ENCODE results near the gene OSBPL3.

OSBPL3 gene

GRCh38 chr7:24862461-24862860 is 117.5 kb downstream of the OSBPL3 start:
- DNase-seq (ENCODE audit: low spot score), result no peak

- DNase-seq (ENCODE audit: low spot score), result no peak
These were observed 118.6 kb downstream of the OSBPL3 start for GRCh38 chr7:24861336-24861735.

- DNase-seq (ENCODE audit: low spot score), result no peak
These were observed 119.4 kb downstream of the OSBPL3 start for GRCh38 chr7:24860611-24861010.

- DNase-seq (ENCODE audit: low spot score), result no peak
These were observed 121.6 kb downstream of the OSBPL3 start for GRCh38 chr7:24858108-24858977.

GRCh38 chr7:24857623-24858022 is 122.4 kb downstream of the OSBPL3 start:
- DNase-seq (ENCODE audit: low spot score), result no peak

- DNase-seq (ENCODE audit: low spot score), result no peak
These were observed 125.1 kb downstream of the OSBPL3 start for GRCh38 chr7:24854866-24855265.

- DNase-seq (ENCODE audit: low spot score), result no peak
These were observed 128.2 kb downstream of the OSBPL3 start for GRCh38 chr7:24851786-24852185.

GRCh38 chr7:24848878-24849277 is 131.1 kb downstream of the OSBPL3 start:
- no peak for DNase-seq (ENCODE audit: low spot score)

GRCh38 chr7:24847754-24848153 is 132.2 kb downstream of the OSBPL3 start:
- DNase-seq (ENCODE audit: low spot score), result no peak

GRCh38 chr7:24843821-24844434 is 136.1 kb downstream of the OSBPL3 start:
- no peak for DNase-seq (ENCODE audit: low spot score)

- no peak for DNase-seq (ENCODE audit: low spot score)
These were observed 137.3 kb downstream of the OSBPL3 start for GRCh38 chr7:24842449-24843241.

GRCh38 chr7:24842029-24842428 is 137.9 kb downstream of the OSBPL3 start:
- DNase-seq (ENCODE audit: low spot score), result no peak

- no peak for DNase-seq (ENCODE audit: low spot score)
These were observed 139.4 kb downstream of the OSBPL3 start for GRCh38 chr7:24840563-24840962.

GRCh38 chr7:24836084-24836483 is 143.9 kb downstream of the OSBPL3 start:
- no peak for DNase-seq (ENCODE audit: low spot score)

GRCh38 chr7:24835643-24836042 is 144.3 kb downstream of the OSBPL3 start:
- no peak for DNase-seq (ENCODE audit: low spot score)

GRCh38 chr7:24834128-24834798 is 145.7 kb downstream of the OSBPL3 start:
- no peak for DNase-seq (ENCODE audit: low spot score)

GRCh38 chr7:24833549-24833948 is 146.4 kb downstream of the OSBPL3 start:
- no peak for DNase-seq (ENCODE audit: low spot score)

- DNase-seq (ENCODE audit: low spot score), result no peak
These were observed 148.7 kb downstream of the OSBPL3 start for GRCh38 chr7:24831240-24831639.

GRCh38 chr7:24830440-24831050 is 149.4 kb downstream of the OSBPL3 start:
- DNase-seq (ENCODE audit: low spot score), result no peak

- no peak for DNase-seq (ENCODE audit: low spot score)
These were observed 150.2 kb downstream of the OSBPL3 start for GRCh38 chr7:24829787-24830186.

- no peak for DNase-seq (ENCODE audit: low spot score)
These were observed 150.9 kb downstream of the OSBPL3 start for GRCh38 chr7:24828891-24829661.
